ENCODE data around the gene DYRK1A. TPM values are rescaled to one million over a fixed set of nuclear protein-coding genes. Genes with fewer than 3 reads are reported as not detected.
"Not testable (repeated sequence)": the region's sequence is repeated elsewhere in the genome, so short reads cannot be mapped to it uniquely, and the experiment has no call there.

DYRK1A gene
- 60.9 and 64.9 TPM in 2 replicates for total RNA-seq

DNA sequence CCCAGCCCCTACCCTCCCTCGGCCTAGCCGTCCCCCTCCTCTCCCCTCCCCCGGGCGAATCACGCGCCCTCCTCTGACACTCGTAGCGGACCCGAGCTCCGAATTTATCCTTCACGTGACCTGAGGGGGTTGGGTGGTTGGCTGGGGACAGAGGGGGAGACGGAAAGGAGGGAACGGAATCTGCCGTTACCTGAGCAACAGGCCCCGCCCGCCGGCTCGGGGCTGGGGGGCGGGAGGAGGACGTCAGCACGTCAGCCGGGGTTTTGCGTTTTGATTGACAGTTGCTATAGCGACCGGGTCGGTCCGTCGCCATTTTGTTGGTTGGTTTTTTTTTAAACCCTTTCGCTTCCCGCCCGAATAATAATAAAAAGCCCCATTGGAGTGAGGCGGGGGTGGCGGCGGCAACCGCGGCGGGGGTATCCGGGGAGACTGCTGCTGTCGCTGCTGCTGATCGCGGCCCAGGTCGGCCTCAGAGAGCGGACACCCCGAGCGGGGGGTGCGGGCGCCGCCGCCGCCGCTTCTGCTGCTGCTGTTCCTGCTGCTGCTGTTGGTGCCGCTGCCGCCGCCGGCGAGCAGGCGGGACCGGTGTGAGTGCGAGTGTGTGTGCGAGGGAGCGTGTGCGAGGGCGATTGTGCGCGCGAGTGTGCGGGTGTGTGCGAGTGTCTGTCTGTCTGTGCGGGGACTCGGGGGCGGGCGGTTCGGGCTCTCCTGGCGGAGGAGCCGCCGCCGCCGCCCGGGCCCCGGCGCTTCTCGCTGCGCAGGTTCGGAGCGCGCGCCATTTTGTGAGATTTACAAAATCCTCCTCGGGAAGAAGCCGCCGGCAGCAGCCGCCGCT is at the start of gene DYRK1A:
Gene DYRK1A, plus strand, starts transcription at position 292 of the 835 bp plus-strand sequence. CDS start 53,602 bp downstream, outside the sequence.
- H3K4me1 Mint-ChIP-seq, result peaks cover 39% of the 10 kb centered on the region
- peak; percentile 99 for DNase-seq
- peaks cover 4% of the 10 kb centered on the region for H3K9me3 Mint-ChIP-seq
- H3K27ac Mint-ChIP-seq, result peak within 1 kb of the TSS; percentile 100
- H3K27me3 Mint-ChIP-seq, result peaks cover 3% of the 10 kb centered on the region
- H3K4me3 Mint-ChIP-seq, result peak within 1 kb of the TSS; percentile 99
- peaks cover 9% of the 10 kb centered on the region for H3K36me3 Mint-ChIP-seq (ENCODE audit: low read depth)
- intact Hi-C loops (cut with micrococcal nuclease), result loop anchor here (1.0 to 5.0 kb wide), 5 partner anchors 99 to 379 kb away; partner anchors contain the start of genes PIGP, TTC3 and VPS26C

DNA sequence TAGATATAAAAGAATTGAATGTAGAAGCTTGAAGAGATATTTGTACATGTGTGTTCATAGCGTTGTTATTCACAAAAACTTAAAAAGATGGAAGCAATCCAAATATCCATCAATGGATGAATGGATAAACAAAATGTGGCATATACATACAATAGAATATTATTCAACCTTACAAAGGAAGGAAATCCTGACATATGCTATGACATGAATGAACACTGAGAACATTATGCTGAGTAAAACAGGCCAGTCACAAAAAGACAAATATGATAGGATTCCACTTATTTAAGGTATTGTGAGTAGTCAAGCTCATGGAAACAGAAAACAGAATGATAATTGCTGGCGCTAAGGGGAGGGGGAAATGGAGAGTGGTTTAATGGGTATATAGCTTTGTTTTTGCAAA is 47.0 kb upstream of the DYRK1A start:
- intact Hi-C loops (cut with micrococcal nuclease), result no loop called here
- peaks cover 5% of the 10 kb centered on the region for H3K27me3 Mint-ChIP-seq
- no peaks in the 10 kb centered on the region for H3K4me1 Mint-ChIP-seq
- no peak overlapping the region for H3K4me3 Mint-ChIP-seq
- no peak overlapping the region for H3K27ac Mint-ChIP-seq
- H3K9me3 Mint-ChIP-seq, result peaks cover 4% of the 10 kb centered on the region
- no peak for DNase-seq
- no peaks in the 10 kb centered on the region for H3K36me3 Mint-ChIP-seq (ENCODE audit: low read depth)

DNA sequence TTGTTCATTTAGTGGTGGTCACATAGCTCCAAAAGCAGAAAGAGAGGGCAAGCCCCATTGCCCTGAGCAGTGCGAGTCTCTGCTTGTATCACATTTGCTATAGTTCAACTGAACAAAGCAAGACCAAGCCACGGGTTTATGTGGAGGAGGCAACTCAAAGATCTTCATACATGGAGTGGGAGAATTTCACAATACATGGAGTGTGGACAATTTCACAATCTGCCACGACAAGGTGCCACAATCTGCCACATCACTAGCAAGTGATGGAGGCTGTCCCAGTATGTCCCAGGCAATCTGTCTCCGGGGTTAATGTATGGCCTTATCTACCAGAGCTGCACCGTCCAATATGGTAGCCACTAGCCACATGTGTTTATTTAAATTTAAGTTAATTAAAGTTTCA is 44.5 kb upstream of the DYRK1A start:
- peaks cover 5% of the 10 kb centered on the region for H3K27me3 Mint-ChIP-seq
- no peaks in the 10 kb centered on the region for H3K4me1 Mint-ChIP-seq
- no peak overlapping the region for H3K27ac Mint-ChIP-seq
- H3K4me3 Mint-ChIP-seq, result no peak overlapping the region
- no peaks in the 10 kb centered on the region for H3K9me3 Mint-ChIP-seq
- no peaks in the 10 kb centered on the region for H3K36me3 Mint-ChIP-seq (ENCODE audit: low read depth)
- intact Hi-C loops (cut with micrococcal nuclease), result no loop called here
- no peak for DNase-seq

DNA sequence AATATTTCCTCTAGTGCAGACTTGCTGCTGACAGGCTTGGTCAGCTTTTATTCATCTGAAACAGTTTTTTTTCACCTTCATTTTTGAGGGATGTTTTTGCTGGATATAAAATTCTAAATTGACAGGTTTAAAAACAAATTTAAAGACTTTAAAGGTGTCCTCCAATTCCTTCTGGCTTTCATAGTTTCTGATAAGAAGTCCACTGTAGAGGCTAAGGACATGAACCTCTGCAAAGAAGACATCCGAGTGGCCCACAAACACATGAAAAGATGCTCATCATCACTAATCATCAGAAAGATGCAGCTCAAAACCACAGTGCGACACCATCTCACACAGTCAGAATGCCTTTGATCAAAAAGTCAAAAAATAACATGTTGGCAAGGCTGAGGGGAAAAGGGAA is 42.0 kb upstream of the DYRK1A start:
- H3K27me3 Mint-ChIP-seq, result peaks cover 8% of the 10 kb centered on the region
- no peak overlapping the region for H3K27ac Mint-ChIP-seq
- intact Hi-C loops (cut with micrococcal nuclease), result no loop called here
- H3K4me1 Mint-ChIP-seq, result no peaks in the 10 kb centered on the region
- H3K4me3 Mint-ChIP-seq, result no peak overlapping the region
- H3K9me3 Mint-ChIP-seq, result no peaks in the 10 kb centered on the region
- no peaks in the 10 kb centered on the region for H3K36me3 Mint-ChIP-seq (ENCODE audit: low read depth)
- peak; percentile 41 for DNase-seq

DNA sequence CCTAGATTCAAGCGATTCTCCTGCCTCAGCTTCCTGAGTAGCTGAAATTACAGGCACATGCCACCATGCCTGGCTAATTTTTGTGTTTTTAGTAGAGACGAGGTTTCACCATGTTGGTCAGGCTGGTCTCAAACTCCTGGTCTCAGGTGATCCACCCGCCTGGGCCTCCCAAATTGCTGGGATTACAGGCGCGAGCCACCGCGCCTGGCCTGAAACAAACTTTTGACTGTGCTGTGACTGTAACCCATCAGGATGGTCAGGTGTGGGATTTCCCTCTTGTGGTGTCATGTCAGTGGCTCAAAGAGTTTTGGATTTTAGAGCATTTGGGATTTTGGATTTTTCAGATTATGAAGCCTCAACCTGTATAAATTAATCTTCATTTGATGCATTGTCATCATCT is 38.4 kb upstream of the DYRK1A start:
- H3K9me3 Mint-ChIP-seq, result not testable (repeated sequence)

DNA sequence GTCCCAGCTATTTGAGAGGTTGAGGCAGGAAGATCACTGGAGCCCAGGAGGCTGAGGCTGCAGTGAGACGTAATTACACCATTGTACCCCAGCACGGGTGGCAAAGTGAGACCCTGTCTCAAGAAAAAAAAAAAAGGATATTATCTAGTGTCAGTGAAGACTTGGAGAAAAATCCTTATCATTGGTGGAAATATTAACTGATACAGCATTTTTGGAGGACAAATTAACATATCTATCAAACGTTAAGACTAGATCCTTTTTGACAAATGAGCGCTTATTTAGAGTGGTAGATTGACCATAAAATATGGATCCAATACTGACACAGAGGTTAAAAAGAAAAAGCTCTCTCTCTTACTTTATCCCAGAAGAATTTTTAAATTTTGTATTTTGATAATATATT is 35.2 kb upstream of the DYRK1A start:
- intact Hi-C loops (cut with micrococcal nuclease), result no loop called here
- H3K36me3 Mint-ChIP-seq (ENCODE audit: low read depth), result no peaks in the 10 kb centered on the region
- peaks cover 6% of the 10 kb centered on the region for H3K27me3 Mint-ChIP-seq

More for the DNA sequence above, 38.4 kb upstream of the DYRK1A start:
- H3K4me3 Mint-ChIP-seq; H3K27me3 Mint-ChIP-seq; intact Hi-C loops (cut with micrococcal nuclease); H3K36me3 Mint-ChIP-seq (ENCODE audit: low read depth); H3K4me1 Mint-ChIP-seq; H3K27ac Mint-ChIP-seq: not testable (repeated sequence)
- DNase-seq, result peak; percentile 56

DNA sequence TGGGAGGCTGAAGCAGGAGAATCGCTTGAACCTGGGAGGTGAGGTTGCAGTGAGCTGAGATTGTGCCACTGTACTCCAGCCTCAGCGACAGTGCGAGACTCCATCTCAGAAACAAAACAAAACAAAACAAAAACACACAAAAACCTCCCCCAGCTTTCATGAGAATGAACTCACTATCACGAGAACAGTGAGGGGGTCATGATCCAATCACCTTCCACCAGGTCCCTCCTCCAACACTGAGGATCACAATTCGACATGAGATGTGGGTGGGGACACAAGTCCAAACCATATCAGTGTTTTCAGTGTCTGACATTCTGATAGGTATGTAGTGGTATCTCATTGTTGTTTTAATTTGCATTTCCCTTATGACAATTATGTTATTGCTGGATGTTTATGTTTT is 31.5 kb upstream of the DYRK1A start:
- Mint-ChIP-seq H3K36me3 (ENCODE audit: low read depth) (no peaks in the 10 kb centered on the region), H3K4me3 (no peak overlapping the region), H3K4me1 (peaks cover 3% of the 10 kb centered on the region), H3K27me3 (peaks cover 2% of the 10 kb centered on the region), H3K27ac (no peak overlapping the region), H3K9me3 (no peaks in the 10 kb centered on the region)
- intact Hi-C loops (cut with micrococcal nuclease), result no loop called here
- no peak for DNase-seq

More for the DNA sequence above, 35.2 kb upstream of the DYRK1A start:
- Mint-ChIP-seq H3K27ac (no peak overlapping the region), H3K9me3 (no peaks in the 10 kb centered on the region), H3K4me3 (no peak overlapping the region), H3K4me1 (peaks cover 3% of the 10 kb centered on the region)
- no peak for DNase-seq

DNA sequence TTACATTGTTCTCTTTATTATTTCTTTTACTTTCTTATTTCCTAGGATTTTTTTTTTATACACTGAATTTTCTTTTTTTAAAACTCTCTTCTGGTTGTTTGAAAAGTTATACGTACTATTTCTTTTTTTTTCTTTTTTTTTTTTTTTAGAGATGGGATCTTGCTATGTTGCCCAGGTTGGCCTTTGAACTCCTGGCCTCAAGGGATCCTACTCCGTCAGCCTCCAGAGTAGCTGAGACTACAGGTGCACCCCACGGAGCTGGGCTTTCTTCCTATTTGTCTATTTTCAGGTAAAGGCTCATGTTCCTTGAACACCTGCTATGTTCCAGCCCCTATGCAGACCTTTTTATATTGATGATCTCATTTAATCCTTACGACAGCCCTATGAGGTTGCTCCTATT is 29.4 kb upstream of the DYRK1A start:
- Mint-ChIP-seq H3K4me1 (peaks cover 3% of the 10 kb centered on the region), H3K4me3 (no peak overlapping the region), H3K27me3 (peaks cover 4% of the 10 kb centered on the region), H3K27ac (no peak overlapping the region), H3K36me3 (ENCODE audit: low read depth) (no peaks in the 10 kb centered on the region), H3K9me3 (peaks cover 7% of the 10 kb centered on the region)
- intact Hi-C loops (cut with micrococcal nuclease), result no loop called here
- no peak for DNase-seq

DNA sequence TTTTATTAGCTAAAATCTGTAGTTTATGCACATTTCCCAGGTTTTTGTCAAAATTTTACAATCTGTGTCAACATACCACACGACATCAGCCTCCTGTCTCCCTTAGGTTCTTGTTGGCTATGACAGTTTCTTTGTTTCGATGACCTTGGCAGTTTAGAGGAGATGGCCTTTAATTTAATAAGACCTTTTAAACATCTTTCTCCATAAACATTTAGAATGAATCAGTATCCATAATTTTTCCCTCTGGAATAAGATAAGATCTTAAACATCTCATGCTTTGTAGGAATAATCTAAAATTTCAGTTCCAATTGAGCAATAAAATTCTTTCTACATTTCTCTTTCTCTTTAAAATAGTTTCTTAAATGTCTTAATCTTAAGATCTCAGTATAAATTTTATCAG is 28.7 kb upstream of the DYRK1A start:
- intact Hi-C loops (cut with micrococcal nuclease), result no loop called here
- Mint-ChIP-seq H3K4me3 (no peak overlapping the region), H3K4me1 (peaks cover 3% of the 10 kb centered on the region), H3K27ac (no peak overlapping the region), H3K9me3 (peaks cover 9% of the 10 kb centered on the region), H3K27me3 (peaks cover 4% of the 10 kb centered on the region), H3K36me3 (ENCODE audit: low read depth) (no peaks in the 10 kb centered on the region)
- DNase-seq, result no peak

DNA sequence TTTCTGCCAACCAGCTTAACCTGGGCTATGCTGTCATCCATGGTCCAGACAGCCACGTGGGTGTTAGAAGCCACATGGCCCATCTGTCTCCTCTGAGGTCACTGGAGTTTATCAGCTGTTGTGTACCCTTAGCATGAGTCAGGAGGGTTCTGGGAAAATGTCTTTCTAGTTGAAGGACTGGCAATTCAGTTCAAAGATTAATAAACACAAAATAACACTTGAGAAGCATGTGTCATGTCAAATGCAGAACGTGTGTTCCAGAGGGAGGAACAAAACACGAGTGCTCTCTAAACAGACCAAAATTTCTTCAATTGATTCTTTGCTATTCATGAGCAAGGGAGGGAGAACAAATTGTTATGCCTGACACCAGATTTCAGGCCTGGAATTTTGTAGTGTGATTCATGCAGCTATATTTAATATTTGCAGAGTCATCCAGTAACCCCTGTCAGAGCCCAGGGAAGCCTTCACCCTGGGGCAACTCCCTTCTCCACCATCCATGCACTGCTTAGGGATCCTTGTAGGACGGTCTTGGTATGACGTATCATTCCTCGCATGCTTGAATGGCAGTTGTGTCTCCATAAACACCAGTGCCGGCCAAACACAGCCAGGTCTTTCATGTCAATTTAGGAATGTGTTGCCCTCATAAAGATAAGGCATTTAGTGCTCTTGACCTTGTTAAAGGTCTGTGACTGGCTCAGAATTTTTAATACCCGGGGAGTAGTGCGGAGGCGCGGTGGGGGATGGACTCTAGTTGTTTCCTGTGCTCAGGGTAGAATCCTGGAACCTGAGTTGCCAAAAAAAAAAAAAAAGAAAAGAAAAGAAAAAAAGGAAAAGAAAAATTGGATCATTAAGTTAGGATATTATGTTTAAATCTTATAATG is 27.7 kb upstream of the DYRK1A start:
- no peak overlapping the region for H3K4me3 Mint-ChIP-seq
- H3K27ac Mint-ChIP-seq, result no peak overlapping the region
- H3K36me3 Mint-ChIP-seq (ENCODE audit: low read depth), result no peaks in the 10 kb centered on the region
- H3K4me1 Mint-ChIP-seq, result peaks cover 3% of the 10 kb centered on the region
- H3K27me3 Mint-ChIP-seq, result peaks cover 4% of the 10 kb centered on the region
- H3K9me3 Mint-ChIP-seq, result peaks cover 13% of the 10 kb centered on the region
- DNase-seq, result no peak
- intact Hi-C loops (cut with micrococcal nuclease), result no loop called here

DNA sequence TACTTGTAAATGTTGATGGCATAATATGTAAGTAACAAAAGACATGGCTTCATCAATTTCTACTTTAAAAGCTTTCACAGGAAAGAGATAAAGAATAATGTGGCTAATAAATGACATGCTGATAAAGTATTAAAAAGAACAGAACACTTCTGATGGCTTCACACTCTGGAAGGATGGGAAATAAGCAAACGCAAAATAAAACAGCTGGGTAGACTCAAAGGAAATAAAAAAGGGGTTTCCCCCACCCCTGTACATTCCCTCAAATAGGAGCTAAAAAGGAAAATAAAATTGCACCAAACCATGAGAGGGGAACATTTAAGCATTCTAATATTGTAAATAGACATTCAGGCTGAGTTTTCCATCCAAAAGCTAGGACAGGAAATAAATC is 27.0 kb upstream of the DYRK1A start:
- DNase-seq, result no peak
- no peak overlapping the region for H3K4me3 Mint-ChIP-seq
- H3K4me1 Mint-ChIP-seq, result peaks cover 3% of the 10 kb centered on the region
- H3K27me3 Mint-ChIP-seq, result peaks cover 3% of the 10 kb centered on the region
- no peak overlapping the region for H3K27ac Mint-ChIP-seq
- H3K36me3 Mint-ChIP-seq (ENCODE audit: low read depth), result no peaks in the 10 kb centered on the region
- intact Hi-C loops (cut with micrococcal nuclease), result no loop called here
- peaks cover 16% of the 10 kb centered on the region for H3K9me3 Mint-ChIP-seq

DNA sequence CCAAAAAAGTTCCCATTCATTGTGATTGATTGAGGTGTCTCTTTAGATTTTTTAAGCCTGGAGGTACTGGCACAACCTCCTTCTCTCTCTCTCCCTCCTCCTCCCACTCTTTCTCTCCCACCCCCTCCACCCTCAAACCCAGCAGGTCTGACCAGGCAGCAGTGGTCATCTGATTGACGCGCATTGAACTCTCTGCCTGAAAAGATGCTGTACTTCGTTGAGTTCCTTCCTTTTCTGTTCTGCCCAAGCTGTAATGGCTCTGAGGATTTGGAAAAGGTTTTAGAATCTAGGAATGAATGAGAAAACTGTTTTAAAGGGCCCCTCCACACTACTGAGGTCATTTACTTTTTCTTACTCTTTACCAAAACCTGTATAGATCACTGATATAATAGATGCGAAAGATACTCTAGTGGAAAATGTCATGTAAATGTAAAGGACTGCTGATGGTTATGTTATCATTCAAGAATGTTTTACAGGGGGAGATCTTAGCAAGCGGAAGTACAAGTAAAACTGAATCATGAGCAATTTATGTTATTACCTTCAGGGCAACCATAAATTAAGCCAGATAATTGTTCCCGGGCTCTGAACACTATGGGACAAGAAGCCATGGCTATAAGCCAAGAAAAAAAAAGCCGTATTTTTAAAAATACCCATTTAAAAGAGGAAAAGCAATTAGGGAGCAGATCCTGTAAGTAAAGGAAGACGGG is 25.2 kb upstream of the DYRK1A start:
- H3K36me3 Mint-ChIP-seq (ENCODE audit: low read depth), result no peaks in the 10 kb centered on the region
- peaks cover 2% of the 10 kb centered on the region for H3K27me3 Mint-ChIP-seq
- no peak overlapping the region for H3K27ac Mint-ChIP-seq
- H3K4me3 Mint-ChIP-seq, result no peak overlapping the region
- H3K9me3 Mint-ChIP-seq, result peaks cover 16% of the 10 kb centered on the region
- no peaks in the 10 kb centered on the region for H3K4me1 Mint-ChIP-seq
- intact Hi-C loops (cut with micrococcal nuclease), result no loop called here
- no peak for DNase-seq

DNA sequence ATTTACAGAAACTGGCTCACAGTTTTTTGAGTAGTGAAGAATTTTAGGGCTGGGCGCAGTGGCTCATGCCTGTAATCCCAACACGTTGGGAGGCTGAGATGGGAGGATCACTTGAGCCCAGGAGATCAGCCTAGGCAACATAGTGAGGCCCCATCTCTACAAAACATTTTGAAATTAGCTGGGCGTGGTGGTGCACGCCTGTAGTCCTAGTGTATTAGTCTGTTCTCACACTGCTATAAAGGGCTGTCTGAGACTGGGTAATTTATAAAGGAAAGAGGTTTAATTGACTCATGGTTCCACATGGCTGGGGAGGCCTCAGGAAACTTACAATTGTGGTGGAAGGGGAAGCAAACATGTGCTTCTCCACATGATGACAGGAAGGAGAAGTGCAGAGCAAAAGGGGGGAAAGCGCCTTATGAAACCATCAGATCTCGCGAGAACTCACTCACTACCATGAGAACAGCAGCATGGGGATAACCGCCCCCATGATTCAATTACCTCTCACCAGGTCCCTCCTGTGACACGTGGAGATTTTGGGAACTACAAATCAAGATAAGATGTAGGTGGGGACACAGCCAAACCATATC is 24.4 kb upstream of the DYRK1A start:
- no peaks in the 10 kb centered on the region for H3K36me3 Mint-ChIP-seq (ENCODE audit: low read depth)
- H3K9me3 Mint-ChIP-seq, result peaks cover 22% of the 10 kb centered on the region
- no peaks in the 10 kb centered on the region for H3K4me1 Mint-ChIP-seq
- no peak overlapping the region for H3K27ac Mint-ChIP-seq
- H3K27me3 Mint-ChIP-seq, result peaks cover 2% of the 10 kb centered on the region
- no peak for DNase-seq
- intact Hi-C loops (cut with micrococcal nuclease), result no loop called here
- no peak overlapping the region for H3K4me3 Mint-ChIP-seq

All from activated CD4-positive, alpha-beta T cell treated with anti-CD3 and anti-CD28 coated beads, Interleukin-2, amount 10 ng/mL, durations not matched to agents 24 days and 14 days (primary cell).